ENCODE results near the gene RBP4.

RBP4 gene

GRCh38 chr10:93601146-93601773 is at the start of gene RBP4:
Gene RBP4, minus strand, starts transcription at chr10:93601235. Its CDS starts 207 bp downstream, at chr10:93601028.
- DNase-seq (ENCODE audit: low spot score): no peak

GRCh38 chr10:93639791-93640190 is 38.8 kb upstream of the RBP4 start:
- DNase-seq (ENCODE audit: low spot score): no peak

GRCh38 chr10:93630625-93631557 is 29.9 kb upstream of the RBP4 start:
- no peak for DNase-seq (ENCODE audit: low spot score)

GRCh38 chr10:93629647-93630305 is 28.7 kb upstream of the RBP4 start:
- DNase-seq (ENCODE audit: low spot score): no peak

GRCh38 chr10:93628858-93629257 is 27.8 kb upstream of the RBP4 start:
- no peak for DNase-seq (ENCODE audit: low spot score)

GRCh38 chr10:93622942-93623341 is 21.9 kb upstream of the RBP4 start:
- DNase-seq (ENCODE audit: low spot score): no peak

GRCh38 chr10:93620925-93621324 is 19.9 kb upstream of the RBP4 start:
- DNase-seq (ENCODE audit: low spot score): no peak

GRCh38 chr10:93615576-93616235 is 14.7 kb upstream of the RBP4 start:
- DNase-seq (ENCODE audit: low spot score): no peak

GRCh38 chr10:93614101-93614825 is 13.2 kb upstream of the RBP4 start:
- DNase-seq (ENCODE audit: low spot score): no peak

GRCh38 chr10:93613126-93613525 is 12.1 kb upstream of the RBP4 start:
- no peak for DNase-seq (ENCODE audit: low spot score)

- no peak for DNase-seq (ENCODE audit: low spot score)
Observed at GRCh38 chr10:93612311-93612710, 11.3 kb upstream of the RBP4 start, which contains the start of gene PDE6C. Gene PDE6C, plus strand, starts transcription at chr10:93612537. Its CDS starts 189 bp downstream, at chr10:93612726.

GRCh38 chr10:93608421-93608820 is 7.4 kb upstream of the RBP4 start:
- no peak for DNase-seq (ENCODE audit: low spot score)

GRCh38 chr10:93604146-93604545 is 3.1 kb upstream of the RBP4 start:
- DNase-seq (ENCODE audit: low spot score): no peak

GRCh38 chr10:93603023-93603422 is 2.0 kb upstream of the RBP4 start:
- no peak for DNase-seq (ENCODE audit: low spot score)

- DNase-seq (ENCODE audit: low spot score): no peak
Observed at GRCh38 chr10:93601774-93602162, 733 bp upstream of the RBP4 start.

- DNase-seq (ENCODE audit: low spot score): no peak
Observed at GRCh38 chr10:93600446-93601145, 439 bp downstream of the RBP4 start.

GRCh38 chr10:93599778-93600177 is 1.3 kb downstream of the RBP4 start:
- no peak for DNase-seq (ENCODE audit: low spot score)

GRCh38 chr10:93599335-93599734 is 1.7 kb downstream of the RBP4 start:
- DNase-seq (ENCODE audit: low spot score): no peak

- no peak for DNase-seq (ENCODE audit: low spot score)
Observed at GRCh38 chr10:93598157-93598556, 2.9 kb downstream of the RBP4 start.

GRCh38 chr10:93597075-93597599 is 3.9 kb downstream of the RBP4 start:
- DNase-seq (ENCODE audit: low spot score): no peak

- DNase-seq (ENCODE audit: low spot score): no peak
Observed at GRCh38 chr10:93596539-93596938, 4.5 kb downstream of the RBP4 start.

Measured in activated CD4-positive, alpha-beta T cell treated with anti-CD3 and anti-CD28 coated beads, Interleukin-2, Interleukin-4, amounts not matched to agents 100 ng/mL and 50 ng/mL, durations not matched to agents 16 hours and 8 hours (primary cell).